ENCODE data around the gene ADGRL3. TPM values are rescaled to one million over a fixed set of nuclear protein-coding genes. Genes with fewer than 3 reads are reported as not detected.
A peak's percentile ranks its signal among the peaks of the same experiment; 100 is the strongest.

The ADGRL3 gene
- total and polyA plus RNA-seq, 4 donors = 0.07 to 1.7 (median 0.82) TPM

GRCh38 chr4:61785761-61786160 lies 585.6 kb downstream of the ADGRL3 start (continued):
- no peak for TF ChIP-seq EGR1 (IDR thresholded peaks at IDR 0.05; ENCODE audit: low read depth in 2 of 2)
- no peak for TF ChIP-seq HNF4G (IDR thresholded peaks at IDR 0.05)

- H3K4me1 ChIP-seq (ENCODE audit: control insufficient read depth in 4 of 4, insufficient read depth in 4 of 4, low read length in 3 of 4) = no peaks in the 10 kb centered on the region
- H3K4me3 ChIP-seq (ENCODE audit: low read depth in 1 of 3, low read length in 3 of 3) = no peak overlapping the region
- TF ChIP-seq, protein P1, sequence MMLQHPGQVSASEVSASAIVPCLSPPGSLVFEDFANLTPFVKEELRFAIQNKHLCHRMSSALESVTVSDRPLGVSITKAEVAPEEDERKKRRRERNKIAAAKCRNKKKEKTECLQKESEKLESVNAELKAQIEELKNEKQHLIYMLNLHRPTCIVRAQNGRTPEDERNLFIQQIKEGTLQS (IDR thresholded peaks at IDR 0.05) = no peak
- TF ChIP-seq RXRA (IDR thresholded peaks at IDR 0.05) (no peak), REST (IDR thresholded peaks at IDR 0.05) (no peak), TAF1 (conservative IDR thresholded peaks at IDR 0.05) (no peak), YY1 (IDR thresholded peaks at IDR 0.05) (no peak)
- 79% methylated on average over 2 of the region's 2 CpGs for WGBS
- H3K27me3 ChIP-seq (ENCODE audit: control insufficient read depth in 4 of 4, insufficient read depth in 4 of 4, low read length in 3 of 4) = no peaks in the 10 kb centered on the region
- H3K36me3 ChIP-seq (ENCODE audit: control insufficient read depth in 4 of 4, insufficient read depth in 3 of 4, low read depth in 1 of 4, low read length in 3 of 4) = no peaks in the 10 kb centered on the region
- no peak for DNase-seq (ENCODE audit: low spot score)
- H3K9me3 ChIP-seq (ENCODE audit: control insufficient read depth in 4 of 4, low read length in 3 of 4) = no peaks in the 10 kb centered on the region
- H3K9ac ChIP-seq (ENCODE audit: low read depth in 1 of 2, low read length in 2 of 2) = no peak overlapping the region
- no peak overlapping the region for H3K27ac ChIP-seq (ENCODE audit: low read depth in 1 of 2, low read length in 2 of 2)
Observed at GRCh38 chr4:61786211-61786610, 586.1 kb downstream of the ADGRL3 start.

- no peak overlapping the region for H3K27ac ChIP-seq (ENCODE audit: low read depth in 1 of 2, low read length in 2 of 2)
- H3K9ac ChIP-seq (ENCODE audit: low read depth in 1 of 2, low read length in 2 of 2) = no peak overlapping the region
- WGBS = 83% methylated on average over 6 of the region's 6 CpGs
- no peak overlapping the region for H3K4me3 ChIP-seq (ENCODE audit: low read depth in 1 of 3, low read length in 3 of 3)
- H3K27me3 ChIP-seq (ENCODE audit: control insufficient read depth in 4 of 4, insufficient read depth in 4 of 4, low read length in 3 of 4) = no peaks in the 10 kb centered on the region
- no peaks in the 10 kb centered on the region for H3K9me3 ChIP-seq (ENCODE audit: control insufficient read depth in 4 of 4, low read length in 3 of 4)
- no peaks in the 10 kb centered on the region for H3K36me3 ChIP-seq (ENCODE audit: control insufficient read depth in 4 of 4, insufficient read depth in 3 of 4, low read depth in 1 of 4, low read length in 3 of 4)
- no peak for DNase-seq (ENCODE audit: low spot score)
- TF ChIP-seq TAF1 (conservative IDR thresholded peaks at IDR 0.05) = no peak
- peaks cover 0 to 6% (median 4%) of the 10 kb centered on the region in 4 donors for H3K4me1 ChIP-seq (ENCODE audit: control insufficient read depth in 4 of 4, insufficient read depth in 4 of 4, low read length in 3 of 4)
Observed at GRCh38 chr4:61795998-61796397, 595.9 kb downstream of the ADGRL3 start.

- DNase-seq (ENCODE audit: low spot score) = no peak
- TF ChIP-seq GABPA (IDR thresholded peaks at IDR 0.05 in 1 of 2, conservative IDR thresholded peaks at IDR 0.05 in 1 of 2) (no peak), RXRA (IDR thresholded peaks at IDR 0.05) (peak in 1 of 2 donors; percentile 44), HNF4A (conservative IDR thresholded peaks at IDR 0.05) (peak in 1 of 2 donors; percentile 15)
Observed at GRCh38 chr4:61799794-61800193, 599.7 kb downstream of the ADGRL3 start.

More at GRCh38 chr4:61799794-61800193, 599.7 kb downstream of the ADGRL3 start:
- Histone ChIP-seq H3K4me1 (ENCODE audit: control insufficient read depth in 4 of 4, insufficient read depth in 4 of 4, low read length in 3 of 4) (peaks cover 0 to 8% (median 4%) of the 10 kb centered on the region in 4 donors), H3K27ac (ENCODE audit: low read depth in 1 of 2, low read length in 2 of 2) (no peak overlapping the region), H3K9me3 (ENCODE audit: control insufficient read depth in 4 of 4, low read length in 3 of 4) (no peaks in the 10 kb centered on the region), H3K27me3 (ENCODE audit: control insufficient read depth in 4 of 4, insufficient read depth in 4 of 4, low read length in 3 of 4) (no peaks in the 10 kb centered on the region), H3K4me3 (ENCODE audit: low read depth in 1 of 3, low read length in 3 of 3) (no peak overlapping the region), H3K36me3 (ENCODE audit: control insufficient read depth in 4 of 4, insufficient read depth in 3 of 4, low read depth in 1 of 4, low read length in 3 of 4) (no peaks in the 10 kb centered on the region), H3K9ac (ENCODE audit: low read depth in 1 of 2, low read length in 2 of 2) (no peak overlapping the region)
- WGBS = 27% methylated on average over 2 of the region's 2 CpGs

Measured in liver (tissue), 9 donors.